ENCODE results near the gene OASL.
"Not testable (repeated sequence)": the region's sequence is repeated elsewhere in the genome, so short reads cannot be mapped to it uniquely, and the experiment has no call there.

Gene OASL

GRCh38 chr12:121053706-121054105, 14.7 kb upstream of the OASL start:
- DNase-seq (ENCODE audit: low read depth): no peak
- H3K4me3 ChIP-seq (ENCODE audit: control insufficient read depth, low read depth, low read length): no peak overlapping the region
- TF ChIP-seq, protein P1, sequence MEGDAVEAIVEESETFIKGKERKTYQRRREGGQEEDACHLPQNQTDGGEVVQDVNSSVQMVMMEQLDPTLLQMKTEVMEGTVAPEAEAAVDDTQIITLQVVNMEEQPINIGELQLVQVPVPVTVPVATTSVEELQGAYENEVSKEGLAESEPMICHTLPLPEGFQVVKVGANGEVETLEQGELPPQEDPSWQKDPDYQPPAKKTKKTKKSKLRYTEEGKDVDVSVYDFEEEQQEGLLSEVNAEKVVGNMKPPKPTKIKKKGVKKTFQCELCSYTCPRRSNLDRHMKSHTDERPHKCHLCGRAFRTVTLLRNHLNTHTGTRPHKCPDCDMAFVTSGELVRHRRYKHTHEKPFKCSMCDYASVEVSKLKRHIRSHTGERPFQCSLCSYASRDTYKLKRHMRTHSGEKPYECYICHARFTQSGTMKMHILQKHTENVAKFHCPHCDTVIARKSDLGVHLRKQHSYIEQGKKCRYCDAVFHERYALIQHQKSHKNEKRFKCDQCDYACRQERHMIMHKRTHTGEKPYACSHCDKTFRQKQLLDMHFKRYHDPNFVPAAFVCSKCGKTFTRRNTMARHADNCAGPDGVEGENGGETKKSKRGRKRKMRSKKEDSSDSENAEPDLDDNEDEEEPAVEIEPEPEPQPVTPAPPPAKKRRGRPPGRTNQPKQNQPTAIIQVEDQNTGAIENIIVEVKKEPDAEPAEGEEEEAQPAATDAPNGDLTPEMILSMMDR (conservative IDR thresholded peaks at IDR 0.05; ENCODE audit: control insufficient read depth, insufficient read depth, low read depth, low read length): no peak

GRCh38 chr12:121050725-121051124, 11.7 kb upstream of the OASL start:
- no peak overlapping the region for H3K4me3 ChIP-seq (ENCODE audit: control insufficient read depth, low read depth, low read length)
- peak; percentile 31 for DNase-seq (ENCODE audit: low read depth)
- TF ChIP-seq, protein P1 (conservative IDR thresholded peaks at IDR 0.05; ENCODE audit: control insufficient read depth, insufficient read depth, low read depth, low read length): no peak

DNA sequence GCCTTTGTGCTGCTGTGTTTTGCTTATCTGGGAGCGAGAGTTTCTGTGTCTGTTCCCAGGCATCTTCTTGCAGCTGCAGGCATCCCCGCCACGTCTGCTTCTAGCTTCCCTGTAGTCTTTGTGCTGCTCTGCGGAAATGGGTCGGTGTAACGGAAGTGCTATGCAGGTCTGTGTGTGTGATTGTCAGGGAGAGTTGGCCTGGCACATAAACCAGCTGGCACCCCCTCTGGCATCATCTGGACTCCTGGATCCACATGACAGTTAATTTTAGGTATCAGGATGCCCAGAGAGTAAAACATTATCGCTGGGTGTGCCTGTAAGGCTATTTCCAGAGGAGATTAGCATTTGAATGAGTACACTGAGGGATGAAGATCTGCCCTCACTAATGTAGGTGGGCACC, 9.4 kb upstream of the OASL start:
- DNase-seq (ENCODE audit: low read depth): no peak
- TF ChIP-seq, protein P1 (conservative IDR thresholded peaks at IDR 0.05; ENCODE audit: control insufficient read depth, insufficient read depth, low read depth, low read length): no peak
- no peak overlapping the region for H3K4me3 ChIP-seq (ENCODE audit: control insufficient read depth, low read depth, low read length)

DNA sequence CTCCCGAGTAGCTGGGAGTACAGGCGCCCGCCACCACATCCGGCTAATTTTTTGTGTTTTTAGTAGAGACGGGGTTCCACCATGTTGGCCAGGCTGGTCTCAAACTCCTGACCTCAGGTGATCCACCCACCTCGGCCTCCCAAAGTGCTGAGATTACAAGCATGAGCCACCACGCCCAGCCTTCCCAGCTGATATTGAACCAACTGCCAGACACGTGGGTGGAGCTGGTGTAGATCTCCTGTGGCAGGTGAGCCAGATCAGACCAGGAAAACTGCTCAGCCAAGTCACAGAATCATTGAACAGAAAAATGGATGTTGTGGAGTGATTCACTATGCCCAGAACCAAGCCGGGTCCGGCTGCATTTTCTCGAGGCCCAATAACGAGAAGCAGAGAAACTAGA, 8.4 kb upstream of the OASL start:
- DNase-seq (ENCODE audit: low read depth); H3K4me3 ChIP-seq (ENCODE audit: control insufficient read depth, low read depth, low read length): not testable (repeated sequence)

- no peak overlapping the region for H3K4me3 ChIP-seq (ENCODE audit: control insufficient read depth, low read depth, low read length)
- TF ChIP-seq, protein P1 (conservative IDR thresholded peaks at IDR 0.05; ENCODE audit: control insufficient read depth, insufficient read depth, low read depth, low read length): no peak
- no peak for DNase-seq (ENCODE audit: low read depth)
Measured at GRCh38 chr12:121043067-121043466, 4.0 kb upstream of the OASL start.

- TF ChIP-seq, protein P1 (conservative IDR thresholded peaks at IDR 0.05; ENCODE audit: control insufficient read depth, insufficient read depth, low read depth, low read length): no peak
- DNase-seq (ENCODE audit: low read depth): peak; percentile 86
- no peak overlapping the region for H3K4me3 ChIP-seq (ENCODE audit: control insufficient read depth, low read depth, low read length)
Measured at GRCh38 chr12:121036810-121037326, 2.2 kb downstream of the OASL start.

GRCh38 chr12:121034616-121035305, 4.3 kb downstream of the OASL start:
- H3K4me3 ChIP-seq (ENCODE audit: control insufficient read depth, low read depth, low read length): no peak overlapping the region
- TF ChIP-seq, protein P1 (conservative IDR thresholded peaks at IDR 0.05; ENCODE audit: control insufficient read depth, insufficient read depth, low read depth, low read length): no peak
- no peak for DNase-seq (ENCODE audit: low read depth)
